ENCODE measurements around the gene LPIN1. TPM values are rescaled to one million over a fixed set of nuclear protein-coding genes. Genes with fewer than 3 reads are reported as not detected.

Gene LPIN1
- total and polyA plus RNA-seq, 2 of the 8 experiments (the other 6 are each of a cell fraction or from before 2014, with no cell fraction given): 4.3 to 9.8 TPM

DNA sequence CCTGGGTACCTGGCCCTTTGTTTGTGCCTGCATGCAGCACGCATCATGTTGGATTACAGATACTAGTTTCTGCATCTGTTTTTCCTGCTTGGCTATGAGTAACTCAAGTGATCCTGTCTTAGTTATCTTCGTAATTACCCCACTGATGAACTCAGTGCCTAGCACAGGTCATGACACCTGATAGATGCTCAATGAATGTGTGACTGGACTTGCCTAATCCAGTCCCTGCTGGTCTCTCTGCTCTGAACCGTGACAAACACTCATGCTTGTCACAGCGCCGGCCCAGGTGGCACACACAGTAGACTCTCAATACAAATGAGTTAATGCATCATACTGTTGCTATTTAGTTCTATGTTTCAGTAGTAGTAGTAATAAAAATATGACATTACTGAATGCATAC lies 45.2 kb upstream of the LPIN1 start:
- H2BK5ac ChIP-seq (ENCODE audit: low read depth, low read length): no peak overlapping the region
- no peaks in the 10 kb centered on the region for H3K79me2 ChIP-seq (ENCODE audit: control insufficient read depth in 1 of 2, insufficient read depth in 2 of 2, low read length in 2 of 2)
- no peak overlapping the region for H2AFZ ChIP-seq (ENCODE audit: low read length)
- DNase-seq (ENCODE audit: low read depth in 1 of 2, low spot score in 2 of 2) (no peak), FAIRE-seq (no peak)
- H2BK12ac ChIP-seq (ENCODE audit: low read depth, low read length): no peak overlapping the region
- no peak overlapping the region for H3K9ac ChIP-seq (replicated peaks in 1 of 4; ENCODE audit: extremely low read depth in 1 of 4, low read depth in 3 of 4, low read length in 3 of 4)
- H3K4me1 ChIP-seq (replicated peaks in 1 of 4; ENCODE audit: control insufficient read depth in 3 of 4, insufficient read depth in 4 of 4, low read length in 3 of 4): no peaks in the 10 kb centered on the region
- H3K18ac ChIP-seq (ENCODE audit: extremely low read depth, low read length): no peak overlapping the region
- peaks cover 0 to 3% of the 10 kb centered on the region in 2 experiments; a peak in 2 of 4 replicates for H3K9me3 ChIP-seq (ENCODE audit: insufficient read depth in 2 of 2, low read depth in 1 of 2, low read length in 1 of 2)
- H3K79me1 ChIP-seq (ENCODE audit: low read depth, low read length): no peaks in the 10 kb centered on the region
- H3K23me2 ChIP-seq (ENCODE audit: low read depth, low read length): no peaks in the 10 kb centered on the region
- no peak overlapping the region for H3K14ac ChIP-seq (ENCODE audit: insufficient read length)
- H3K27me3 ChIP-seq (replicated peaks in 1 of 4; ENCODE audit: control insufficient read depth in 3 of 4, extremely low read depth in 1 of 4, insufficient read depth in 3 of 4, low read length in 3 of 4): no peaks in the 10 kb centered on the region
- no peak overlapping the region for H2AK5ac ChIP-seq (ENCODE audit: low read depth, low read length)
- WGBS, 2 experiments (ENCODE audit: extremely low coverage in 1 of 2, insufficient coverage in 1 of 2, insufficient read length in 1 of 2, insufficient replicate concordance in 2 of 2, low coverage in 1 of 2, low lambda C conversion rate in 2 of 2, missing lambda C conversion rate in 1 of 2): 95% methylated on average over 5 of the region's 5 CpGs; no CpG with 5 or more reads in 1 of the 2 experiments
- H3K36me3 ChIP-seq (ENCODE audit: control insufficient read depth in 2 of 4, insufficient read depth in 4 of 4, low read length in 3 of 4): no peaks in the 10 kb centered on the region
- no peak overlapping the region for H2BK15ac ChIP-seq (ENCODE audit: low read length)
- H3K4me2 ChIP-seq (ENCODE audit: insufficient read depth in 1 of 2, low read depth in 2 of 2, low read length in 2 of 2): no peak overlapping the region
- H4K91ac ChIP-seq (replicated peaks; ENCODE audit: insufficient read length, low read length): no peak overlapping the region
- H3K4me3 ChIP-seq (ENCODE audit: extremely low read depth in 1 of 4, insufficient read depth in 2 of 4, low read depth in 3 of 4, low read length in 4 of 4): no peak overlapping the region
- no peak overlapping the region for H4K8ac ChIP-seq (ENCODE audit: extremely low read depth, insufficient read depth, low read length)
- H3K56ac ChIP-seq (replicated peaks; ENCODE audit: insufficient read length, low read depth, low read length): no peak overlapping the region
- H2BK120ac ChIP-seq (replicated peaks; ENCODE audit: low read depth, low read length): no peak overlapping the region
- H2BK20ac ChIP-seq (ENCODE audit: low read length): no peak overlapping the region
- H4K20me1 ChIP-seq (replicated peaks in 1 of 2; ENCODE audit: control insufficient read depth in 1 of 2, insufficient read depth in 2 of 2, low read length in 2 of 2): no peaks in the 10 kb centered on the region
- no peak overlapping the region for H3K4ac ChIP-seq (replicated peaks; ENCODE audit: insufficient read length, low read depth, low read length)
- no peak overlapping the region for H3K23ac ChIP-seq (ENCODE audit: insufficient read length)
- H3K27ac ChIP-seq (ENCODE audit: low read depth, low read length): no peak overlapping the region
- ChIA-PET CTCF (ENCODE audit: partially characterized antibody) (interaction anchor here (0.5 to 10.9 kb wide), 7 partner anchors 11 to 1014 kb away, joined by 3 to 91 read pairs (median 8); no protein-coding TSS in a partner anchor), POLR2A (ENCODE audit: partially characterized antibody) (interaction anchor here (1.5 kb wide), 1 partner anchor 9 kb away, joined by 3 read pairs; no protein-coding TSS in a partner anchor)
- H4K5ac ChIP-seq (ENCODE audit: insufficient read length, low read depth, low read length): no peak overlapping the region
- TF ChIP-seq HDAC2 (IDR thresholded peaks at IDR 0.05; ENCODE audit: borderline replicate concordance in 1 of 2, low read depth in 2 of 2, low read length in 2 of 2) (no peak), RAD21 (IDR thresholded peaks at IDR 0.05 in 1 of 2, conservative IDR thresholded peaks at IDR 0.05 in 1 of 2; ENCODE audit: low read depth in 2 of 2, low read length in 2 of 2) (no peak), EZH2 (IDR thresholded peaks at IDR 0.05; ENCODE audit: low read depth, low read length, severe bottlenecking) (no peak), FOSL1 (IDR thresholded peaks at IDR 0.05; ENCODE audit: insufficient read depth, low read depth, low read length) (no peak), ASH2L (IDR thresholded peaks at IDR 0.05; ENCODE audit: low read length) (no peak), POU5F1 (IDR thresholded peaks at IDR 0.05; ENCODE audit: low read depth, low read length) (no peak), SAP30 (IDR thresholded peaks at IDR 0.05; ENCODE audit: insufficient read depth, insufficient replicate concordance, low read length) (no peak), CBX8 (IDR thresholded peaks at IDR 0.05; ENCODE audit: borderline replicate concordance, low read depth, low read length) (no peak), HDAC6 (IDR thresholded peaks at IDR 0.05; ENCODE audit: low read depth, low read length) (no peak), TAF1 (IDR thresholded peaks at IDR 0.05; ENCODE audit: low read depth, low read length) (no peak)
- TF ChIP-seq, protein P1, sequence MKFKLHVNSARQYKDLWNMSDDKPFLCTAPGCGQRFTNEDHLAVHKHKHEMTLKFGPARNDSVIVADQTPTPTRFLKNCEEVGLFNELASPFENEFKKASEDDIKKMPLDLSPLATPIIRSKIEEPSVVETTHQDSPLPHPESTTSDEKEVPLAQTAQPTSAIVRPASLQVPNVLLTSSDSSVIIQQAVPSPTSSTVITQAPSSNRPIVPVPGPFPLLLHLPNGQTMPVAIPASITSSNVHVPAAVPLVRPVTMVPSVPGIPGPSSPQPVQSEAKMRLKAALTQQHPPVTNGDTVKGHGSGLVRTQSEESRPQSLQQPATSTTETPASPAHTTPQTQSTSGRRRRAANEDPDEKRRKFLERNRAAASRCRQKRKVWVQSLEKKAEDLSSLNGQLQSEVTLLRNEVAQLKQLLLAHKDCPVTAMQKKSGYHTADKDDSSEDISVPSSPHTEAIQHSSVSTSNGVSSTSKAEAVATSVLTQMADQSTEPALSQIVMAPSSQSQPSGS (IDR thresholded peaks at IDR 0.05; ENCODE audit: low read length): no peak

All from H1 (cell line).